ENCODE results near the gene CTNNBL1.
A peak's percentile ranks its signal among the peaks of the same experiment; 100 is the strongest.

CTNNBL1 gene

DNA sequence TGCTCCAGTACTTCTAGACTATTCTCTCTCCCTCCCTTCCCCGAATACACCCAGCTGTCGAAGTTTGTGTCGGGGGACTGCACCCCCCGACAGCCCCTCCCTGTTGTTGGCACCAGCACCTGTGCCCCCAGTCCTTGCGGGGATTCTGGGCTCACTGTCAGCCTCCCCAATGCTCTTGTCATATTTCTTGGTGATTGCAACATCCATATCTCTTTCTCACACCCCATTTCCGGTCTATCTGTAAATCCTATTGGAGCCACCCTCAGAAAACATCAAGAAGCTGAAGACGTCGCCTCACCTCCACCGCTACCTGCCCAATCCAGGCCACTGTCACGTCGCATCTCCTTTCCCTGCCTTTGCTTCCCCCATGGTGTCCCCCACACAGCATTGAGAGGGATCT is 176.5 kb downstream of the CTNNBL1 start:
- TF ChIP-seq GATA1 (IDR thresholded peaks at IDR 0.05; ENCODE audit: low read depth, low read length) (no peak), POLR2A (IDR thresholded peaks at IDR 0.05; ENCODE audit: low read length) (no peak)
- peak in 1 of 2 experiments; percentile 8 for DNase-seq

- DNase-seq = no peak
- TF ChIP-seq POLR2A (IDR thresholded peaks at IDR 0.05; ENCODE audit: low read length) = no peak
- TF ChIP-seq GATA1 (IDR thresholded peaks at IDR 0.05; ENCODE audit: low read depth, low read length) = no peak
Measured at GRCh38 chr20:37871751-37872150, 177.9 kb downstream of the CTNNBL1 start.

GRCh38 chr20:37872161-37872560 is 178.3 kb downstream of the CTNNBL1 start:
- TF ChIP-seq POLR2A (IDR thresholded peaks at IDR 0.05; ENCODE audit: low read length) (no peak), GATA1 (IDR thresholded peaks at IDR 0.05; ENCODE audit: low read depth, low read length) (no peak)
- DNase-seq = no peak

DNA sequence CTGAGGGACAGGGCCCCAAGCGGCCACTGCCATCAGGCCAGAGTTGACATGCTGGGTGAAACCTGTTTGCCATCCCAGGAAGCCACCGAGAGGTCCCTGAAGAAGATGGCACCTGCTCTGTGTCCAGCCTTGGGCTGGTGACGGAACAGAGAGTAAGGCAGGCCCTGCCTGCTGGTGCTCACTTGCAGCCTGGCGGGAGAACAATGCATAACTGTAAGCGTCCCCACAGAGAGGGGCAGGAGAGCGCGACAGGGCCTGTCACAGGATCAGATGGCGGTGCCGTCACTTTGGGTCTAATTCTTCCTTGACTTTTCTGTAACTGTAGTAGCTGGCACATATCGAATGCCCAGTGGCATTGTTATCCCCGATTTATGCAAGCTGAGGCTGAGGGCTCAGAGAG is 180.1 kb downstream of the CTNNBL1 start:
- TF ChIP-seq POLR2A (IDR thresholded peaks at IDR 0.05; ENCODE audit: low read length) = no peak
- no peak for TF ChIP-seq GATA1 (IDR thresholded peaks at IDR 0.05; ENCODE audit: low read depth, low read length)
- no peak for DNase-seq

- TF ChIP-seq GATA1 (IDR thresholded peaks at IDR 0.05; ENCODE audit: low read depth, low read length) = no peak
- TF ChIP-seq POLR2A (IDR thresholded peaks at IDR 0.05; ENCODE audit: low read length) = no peak
- no peak for DNase-seq
Measured at GRCh38 chr20:37875460-37876175, 181.8 kb downstream of the CTNNBL1 start.

DNA sequence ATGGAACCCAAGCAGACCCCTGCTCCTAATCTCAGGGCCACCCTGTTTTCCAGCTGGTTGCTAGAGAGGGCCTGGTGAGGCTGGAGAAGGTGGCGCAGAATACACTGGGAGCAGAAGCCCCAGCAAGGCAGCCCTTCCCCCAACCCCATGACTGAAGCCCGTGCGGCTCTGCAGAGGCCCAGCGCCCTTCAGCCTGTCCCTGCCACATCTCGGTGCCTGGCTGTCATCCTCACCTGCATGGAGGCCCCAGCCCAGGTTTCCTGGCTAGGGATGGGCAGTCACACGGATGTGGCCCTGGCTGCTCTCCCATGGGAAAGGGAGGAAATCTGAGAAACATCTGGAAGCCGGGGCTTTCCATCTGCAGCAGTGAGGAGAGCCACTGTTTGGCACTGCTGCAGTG is 183.0 kb downstream of the CTNNBL1 start:
- no peak for DNase-seq
- no peak for TF ChIP-seq POLR2A (IDR thresholded peaks at IDR 0.05; ENCODE audit: low read length)
- TF ChIP-seq GATA1 (IDR thresholded peaks at IDR 0.05; ENCODE audit: low read depth, low read length) = no peak

DNA sequence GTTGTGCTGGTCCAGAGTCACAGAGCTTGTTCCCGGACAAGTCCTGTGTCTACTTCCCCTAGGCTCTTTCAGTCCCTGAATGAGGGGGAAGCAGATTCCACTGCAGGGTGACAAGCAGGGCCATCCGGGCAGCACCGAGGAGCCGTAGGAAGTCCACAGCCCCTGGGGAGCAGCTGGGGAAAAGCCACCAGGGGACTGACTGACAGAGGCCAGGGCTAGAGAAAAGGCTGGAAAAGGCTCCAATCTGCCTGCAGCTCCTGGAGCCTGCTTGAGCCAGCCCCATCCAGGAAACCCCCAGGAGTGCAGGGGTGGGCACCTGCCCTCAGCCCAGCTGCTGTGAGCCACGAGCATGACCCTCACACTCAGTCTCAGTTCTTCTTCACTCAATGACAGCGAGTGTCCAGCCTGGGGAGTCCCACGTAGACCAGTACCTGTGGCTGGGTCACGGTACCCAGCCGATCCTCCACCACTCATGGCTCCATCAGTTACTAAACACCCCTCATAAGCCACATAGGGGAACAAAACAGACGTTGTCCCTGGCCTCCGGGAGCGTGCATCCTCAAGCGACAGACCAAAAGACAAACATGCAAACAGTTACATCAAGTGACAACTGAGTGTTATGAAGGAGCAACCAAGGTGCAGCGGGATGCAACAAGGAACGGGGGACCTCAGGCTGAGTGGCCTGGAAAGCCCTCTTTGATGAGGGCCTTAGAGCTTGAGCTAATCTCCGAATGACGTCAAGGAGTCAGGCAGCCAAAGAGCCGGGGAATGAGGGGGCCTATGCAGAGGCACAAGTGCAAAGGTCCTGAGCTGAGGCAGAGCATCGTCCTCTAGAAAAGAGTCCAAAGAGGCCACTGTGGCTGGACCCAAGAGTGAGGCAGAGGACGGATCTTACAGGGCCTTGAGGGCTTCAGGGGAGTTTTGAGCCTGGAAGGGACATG is 184.3 kb downstream of the CTNNBL1 start:
- TF ChIP-seq GATA1 (IDR thresholded peaks at IDR 0.05; ENCODE audit: low read depth, low read length) (no peak), POLR2A (IDR thresholded peaks at IDR 0.05; ENCODE audit: low read length) (no peak)
- DNase-seq = no peak

DNA sequence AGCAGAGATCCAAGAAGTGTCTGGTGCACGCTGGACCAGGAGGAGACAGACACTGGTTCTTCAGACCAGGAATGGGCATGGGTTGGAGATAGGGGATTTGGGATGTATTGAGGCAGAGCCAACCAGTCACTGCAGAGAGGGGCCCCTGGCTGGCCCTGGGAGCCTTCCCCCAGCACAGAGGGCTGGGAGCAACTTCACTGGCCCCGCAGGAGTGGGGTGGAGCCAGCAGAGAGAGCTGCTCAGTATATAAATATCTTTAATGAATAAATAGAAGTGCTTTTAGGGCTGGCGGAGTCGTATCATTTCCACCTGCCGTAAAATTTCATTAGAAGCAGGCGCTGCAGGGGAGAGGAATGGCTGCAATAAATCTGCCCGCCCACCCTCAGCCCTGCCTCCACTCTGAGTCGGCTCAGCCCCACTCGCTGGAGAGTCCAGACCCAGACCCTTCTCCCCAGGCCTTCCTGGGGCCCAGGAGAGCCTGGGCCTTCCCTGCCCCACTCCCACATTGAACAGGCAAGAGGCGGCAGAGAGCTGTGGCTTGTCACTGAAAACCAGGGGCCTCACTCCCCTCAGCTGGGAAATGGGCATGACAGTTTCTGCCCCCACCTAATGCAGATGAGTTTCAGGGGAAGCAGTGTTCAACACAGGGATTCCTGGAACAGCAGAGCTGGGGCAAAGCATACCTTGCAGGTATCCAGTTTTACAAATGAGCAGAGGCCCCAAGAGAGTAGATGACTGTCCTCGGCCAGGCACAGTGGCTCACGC is 185.2 kb downstream of the CTNNBL1 start:
- no peak for DNase-seq
- TF ChIP-seq POLR2A (IDR thresholded peaks at IDR 0.05; ENCODE audit: low read length) = no peak
- no peak for TF ChIP-seq GATA1 (IDR thresholded peaks at IDR 0.05; ENCODE audit: low read depth, low read length)

GRCh38 chr20:37879843-37880242 is 186.0 kb downstream of the CTNNBL1 start:
- TF ChIP-seq GATA1 (IDR thresholded peaks at IDR 0.05; ENCODE audit: low read depth, low read length) (no peak), POLR2A (IDR thresholded peaks at IDR 0.05; ENCODE audit: low read length) (no peak)
- DNase-seq = no peak

DNA sequence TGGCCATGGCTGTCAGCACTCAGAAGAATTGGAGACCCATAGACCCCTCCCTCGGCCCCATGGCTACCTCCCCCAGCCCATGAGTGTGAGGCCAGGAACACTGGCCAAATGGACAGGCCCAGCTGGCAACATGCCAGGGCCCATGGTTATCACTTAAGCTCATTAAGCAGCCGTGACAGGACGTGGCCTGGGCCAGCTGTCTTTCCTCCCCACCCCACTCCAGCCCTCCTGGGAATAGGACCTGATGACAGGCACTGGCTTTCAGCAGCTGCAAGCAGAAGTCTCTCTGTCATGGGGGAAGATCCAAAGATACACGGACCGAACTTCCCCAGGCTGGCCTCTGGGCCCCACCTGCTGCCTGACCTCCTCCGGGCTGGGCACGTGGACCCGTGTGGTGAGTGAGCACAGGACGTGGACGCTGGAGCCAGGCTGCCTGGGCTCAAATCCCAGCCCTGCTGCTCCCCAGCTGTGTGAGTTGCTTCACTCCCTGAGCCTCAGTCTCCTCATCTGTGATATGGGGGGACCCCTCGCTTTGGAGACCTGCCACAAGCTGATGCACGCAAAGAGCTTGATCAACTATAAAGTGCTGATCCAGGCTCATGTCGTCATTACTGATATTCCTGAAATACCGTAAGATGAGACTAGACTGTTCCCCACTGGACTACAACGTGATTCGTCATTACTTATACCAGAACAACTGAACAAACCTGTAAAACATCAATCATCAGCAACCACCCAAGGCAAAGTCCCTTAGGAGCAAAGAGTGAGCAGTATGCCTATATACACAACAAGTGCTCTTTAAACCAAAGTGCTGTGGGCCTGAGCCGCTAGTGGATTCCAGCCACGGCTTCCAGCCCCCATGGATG is 187.1 kb downstream of the CTNNBL1 start:
- TF ChIP-seq POLR2A (IDR thresholded peaks at IDR 0.05; ENCODE audit: low read length) = no peak
- TF ChIP-seq GATA1 (IDR thresholded peaks at IDR 0.05; ENCODE audit: low read depth, low read length) = no peak

GRCh38 chr20:37881601-37882343 is 187.9 kb downstream of the CTNNBL1 start:
- no peak for TF ChIP-seq POLR2A (IDR thresholded peaks at IDR 0.05; ENCODE audit: low read length)
- no peak for TF ChIP-seq GATA1 (IDR thresholded peaks at IDR 0.05; ENCODE audit: low read depth, low read length)
- DNase-seq = no peak

More for the DNA sequence above, 187.1 kb downstream of the CTNNBL1 start:
- peak; percentile 22 to 48 for DNase-seq

- TF ChIP-seq POLR2A (IDR thresholded peaks at IDR 0.05; ENCODE audit: low read length) = no peak
- no peak for TF ChIP-seq GATA1 (IDR thresholded peaks at IDR 0.05; ENCODE audit: low read depth, low read length)
Measured at GRCh38 chr20:37882961-37883712, 189.3 kb downstream of the CTNNBL1 start.

More at GRCh38 chr20:37882961-37883712, 189.3 kb downstream of the CTNNBL1 start:
- DNase-seq = no peak

Data from erythroblast (primary cell).